Measurements from ENCODE around the gene LOXL1. TPM values are rescaled to one million over a fixed set of nuclear protein-coding genes. Genes with fewer than 3 reads are reported as not detected.

Gene LOXL1
- total and polyA plus RNA-seq, 10 of the 15 experiments (the other 5 are each of a cell fraction or from before 2014, with no cell fraction given), result 0.07 to 0.15 TPM; not detected in 8

- Histone ChIP-seq H3K4me2 (ENCODE audit: control insufficient read depth, insufficient read depth) (peak overlapping the region; percentile 32; the same call in 1 of the 2 replicates), H2AFZ (ENCODE audit: control insufficient read depth, low read depth, low read length) (no peak overlapping the region), H3K27me3 (replicated peaks in 1 of 2; ENCODE audit: control insufficient read depth in 2 of 2, insufficient read depth in 2 of 2, low read length in 1 of 2) (no peaks in the 10 kb centered on the region), H4K20me1 (ENCODE audit: control insufficient read depth, insufficient read depth) (no peaks in the 10 kb centered on the region), H3K79me2 (ENCODE audit: control insufficient read depth, insufficient read depth, low read length) (peaks cover 14% of the 10 kb centered on the region), H3K36me3 (ENCODE audit: control insufficient read depth in 2 of 2, insufficient read depth in 2 of 2, low read length in 1 of 2) (no peaks in the 10 kb centered on the region; a peak in 1 of 4 replicates), H3K4me1 (ENCODE audit: control insufficient read depth, insufficient read depth, low read length) (peaks cover 33% of the 10 kb centered on the region), H3K9me3 (replicated peaks; ENCODE audit: control insufficient read depth, insufficient read depth, low read length) (no peaks in the 10 kb centered on the region), H3K9ac (ENCODE audit: control insufficient read depth, insufficient read depth, low read length) (no peak overlapping the region), H3K4me3 (no peak overlapping the region), H3K27ac (ENCODE audit: control insufficient read depth, insufficient read depth) (no peak overlapping the region)
- no peak for ATAC-seq
- intact Hi-C loops (cut with micrococcal nuclease; ENCODE audit: unreplicated experiment) (no loop called here), in situ Hi-C loops (cut with MboI) (no loop called here)
- no peak for DNase-seq (ENCODE audit: low read depth, low spot score)
- TF ChIP-seq WRNIP1 (IDR thresholded peaks at IDR 0.05; ENCODE audit: borderline replicate concordance, low read depth, low read length) (no peak), MTA3 (IDR thresholded peaks at IDR 0.05; ENCODE audit: borderline replicate concordance, low read length) (no peak), POLR2A (IDR thresholded peaks at IDR 0.05; ENCODE audit: low read depth, low read length) (no peak), PBX3 (IDR thresholded peaks at IDR 0.05; ENCODE audit: insufficient replicate concordance, low read depth, low read length) (no peak), MLLT1 (IDR thresholded peaks at IDR 0.05) (no peak), ZNF24 (IDR thresholded peaks at IDR 0.05) (no peak), KAT2A (conservative IDR thresholded peaks at IDR 0.05; ENCODE audit: control insufficient read depth, low read depth, low read length) (no peak), EP300 (IDR thresholded peaks at IDR 0.05; ENCODE audit: borderline replicate concordance in 1 of 2, control insufficient read depth in 1 of 2, low read depth in 2 of 2, low read length in 2 of 2) (no peak)
- WGBS (ENCODE audit: insufficient coverage, insufficient replicate concordance, low lambda C conversion rate, missing lambda C conversion rate), result 90% methylated on average over 9 of the region's 9 CpGs
- ChIA-PET SMC1A (ENCODE audit: uncharacterized antibody, unreplicated experiment) (interaction anchor here (0.6 kb wide), 1 partner anchor 19 kb away, joined by 3 read pairs; no protein-coding TSS in a partner anchor), RAD21 (ENCODE audit: unreplicated experiment) (no interaction called here), POLR2A (no interaction called here), CTCF (interaction anchor here (0.6 to 4.1 kb wide), 5 partner anchors 15 to 116 kb away, joined by 3 to 33 read pairs (median 3); no protein-coding TSS in a partner anchor)
- BruUV-seq (replicated peaks), result no TSS peak
- FAIRE-seq, result no peak
These were observed 64.2 kb downstream of the LOXL1 start for GRCh38 chr15:73990250-73991005.
